GM19025 (cell line): Measurements from ENCODE around the gene GMDS.
"Not testable (repeated sequence)": the region's sequence is repeated elsewhere in the genome, so short reads cannot be mapped to it uniquely, and the experiment has no call there.

Source experiments
- ATAC-seq: cut with Tn5 transposase; IDR thresholded peaks from one replicate; pipeline ENCODE4 v1.9.1; 2021; ENCODE audit warnings: mild to moderate bottlenecking, low read depth, moderate library complexity; ENCODE audit not compliant: unreplicated experiment

Gene GMDS

DNA sequence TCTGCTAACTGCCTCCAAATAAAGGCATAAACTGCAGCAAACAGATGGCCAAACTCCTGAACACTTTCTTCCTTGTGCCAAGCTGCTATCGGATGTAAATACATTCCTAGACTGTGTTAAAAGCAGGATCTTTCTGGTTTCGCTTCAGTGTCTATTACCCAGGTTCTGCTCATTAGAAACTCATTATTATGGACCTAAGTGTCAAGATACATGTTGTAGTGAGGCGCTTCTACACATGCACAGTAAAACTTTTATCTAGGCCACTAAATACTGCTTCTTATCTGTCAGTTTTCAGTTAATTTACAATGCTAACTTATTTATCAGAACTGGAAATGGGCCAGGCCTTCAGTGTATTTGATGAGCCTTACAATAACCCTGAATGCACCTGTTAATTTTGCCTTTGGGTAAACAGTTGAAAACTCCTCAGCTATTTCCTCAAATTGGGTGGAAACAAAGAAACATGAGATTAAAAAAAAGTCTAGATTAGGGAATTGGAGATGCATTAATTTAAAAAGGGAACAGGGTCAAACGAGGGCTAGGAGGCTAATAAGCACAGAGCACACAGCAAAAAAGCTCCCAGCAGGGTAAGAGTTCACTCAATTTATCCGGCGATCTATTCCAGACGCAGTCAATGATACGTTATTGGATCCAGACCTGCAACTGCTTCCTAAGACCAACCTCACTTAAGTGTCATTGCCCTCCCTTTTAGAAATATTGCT, 395.1 kb downstream of the GMDS start:
- no peak for ATAC-seq

- no peak for ATAC-seq
These were observed 395.7 kb downstream of the GMDS start for GRCh38 chr6:1849691-1850090.

GRCh38 chr6:1848752-1849151, 396.7 kb downstream of the GMDS start:
- ATAC-seq = no peak

DNA sequence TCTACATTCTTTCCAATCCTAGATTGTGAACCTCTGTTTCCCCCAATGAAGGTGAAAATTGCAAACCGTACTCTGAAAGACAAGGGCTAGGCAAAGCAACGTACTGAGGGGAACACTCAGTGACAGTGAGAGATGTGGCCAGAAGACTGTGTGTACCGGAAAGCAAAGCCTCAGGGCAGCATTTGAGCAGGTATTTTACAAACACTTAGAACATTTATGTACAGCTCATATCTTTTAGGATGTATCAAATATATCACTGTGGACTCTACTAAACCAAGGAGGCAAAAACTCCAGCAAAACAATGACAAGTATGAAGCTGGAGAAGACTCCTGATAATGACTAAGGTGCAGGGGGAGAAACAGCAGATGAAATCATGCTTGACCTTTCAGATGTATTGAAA, 398.8 kb downstream of the GMDS start:
- ATAC-seq = no peak

DNA sequence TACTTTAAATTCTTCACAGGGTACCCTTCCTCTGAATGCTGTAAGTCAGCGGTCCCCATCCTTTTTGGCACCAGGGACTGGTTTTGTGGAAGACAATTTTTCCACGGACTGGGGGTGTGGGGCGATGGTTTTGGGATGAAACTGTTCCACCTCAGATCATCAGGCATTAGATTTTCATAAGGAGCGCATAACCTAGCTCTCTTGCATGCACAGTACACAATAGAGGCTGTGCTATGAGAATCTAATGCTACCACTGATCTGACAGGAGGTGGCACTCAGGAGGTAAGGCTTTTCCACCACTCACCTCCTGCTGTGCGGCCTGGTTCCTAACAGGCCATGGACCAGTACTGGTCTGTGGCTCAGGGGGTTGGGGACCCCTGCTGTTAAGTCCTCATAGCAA, 399.9 kb downstream of the GMDS start:
- not testable (repeated sequence) for ATAC-seq

DNA sequence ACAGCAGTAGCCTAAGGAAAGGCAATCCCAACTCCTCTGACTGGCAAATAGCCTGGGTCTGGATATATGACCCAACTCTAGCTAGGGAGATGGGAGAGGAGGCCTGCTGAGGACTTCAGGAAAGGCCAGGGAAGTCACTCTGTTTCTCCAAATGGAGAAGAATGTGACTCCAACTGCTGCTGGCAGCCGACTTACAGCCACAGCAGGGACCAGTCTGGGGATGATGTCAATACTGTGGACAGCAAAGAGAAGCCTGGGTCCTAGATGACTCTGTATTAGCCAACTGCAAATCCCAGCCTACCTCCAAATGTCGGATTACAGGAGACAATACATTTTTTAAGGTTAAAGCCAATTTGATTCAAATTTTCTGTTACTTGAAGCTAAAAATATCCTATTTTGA, 403.1 kb downstream of the GMDS start:
- ATAC-seq = no peak

DNA sequence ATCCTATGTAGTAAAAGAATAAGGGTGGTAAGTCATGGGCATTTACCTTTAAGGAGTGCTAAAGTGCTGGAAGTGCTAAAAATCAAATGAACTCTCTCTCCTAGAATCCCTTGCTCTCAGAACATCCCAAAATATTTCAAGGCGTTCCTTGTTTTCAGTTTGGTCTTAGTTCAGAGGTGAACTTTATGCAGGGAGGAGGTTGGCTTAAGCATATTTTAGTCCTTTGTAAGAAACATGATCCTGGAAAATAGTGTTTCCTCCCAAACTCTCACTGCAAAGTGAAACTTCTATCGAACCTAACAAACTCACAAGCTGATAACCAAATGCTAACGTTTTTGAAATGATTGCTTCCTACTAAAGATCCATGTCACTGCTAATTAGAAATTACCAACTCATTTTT, 404.3 kb downstream of the GMDS start:
- ATAC-seq = no peak

- no peak for ATAC-seq
These were observed 404.8 kb downstream of the GMDS start for GRCh38 chr6:1840491-1841121.

DNA sequence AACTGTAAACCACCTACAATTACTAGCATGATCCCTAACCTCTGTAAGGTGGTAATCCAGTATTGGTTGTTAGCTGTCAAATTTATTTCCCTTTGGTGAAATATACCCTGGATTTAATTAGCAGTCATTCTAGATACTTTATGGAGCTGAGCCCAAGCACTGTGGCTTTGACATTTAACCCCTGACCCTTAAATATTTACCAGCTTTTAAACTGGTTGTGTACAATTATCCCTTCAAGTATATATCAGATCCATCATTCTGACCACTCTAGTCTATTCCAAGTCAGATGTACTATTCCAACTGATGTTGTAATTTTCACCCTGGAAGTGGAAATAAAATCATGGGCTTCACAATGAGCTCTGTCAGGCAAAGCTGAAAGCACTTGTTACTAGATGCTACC, 406.0 kb downstream of the GMDS start:
- ATAC-seq = no peak

DNA sequence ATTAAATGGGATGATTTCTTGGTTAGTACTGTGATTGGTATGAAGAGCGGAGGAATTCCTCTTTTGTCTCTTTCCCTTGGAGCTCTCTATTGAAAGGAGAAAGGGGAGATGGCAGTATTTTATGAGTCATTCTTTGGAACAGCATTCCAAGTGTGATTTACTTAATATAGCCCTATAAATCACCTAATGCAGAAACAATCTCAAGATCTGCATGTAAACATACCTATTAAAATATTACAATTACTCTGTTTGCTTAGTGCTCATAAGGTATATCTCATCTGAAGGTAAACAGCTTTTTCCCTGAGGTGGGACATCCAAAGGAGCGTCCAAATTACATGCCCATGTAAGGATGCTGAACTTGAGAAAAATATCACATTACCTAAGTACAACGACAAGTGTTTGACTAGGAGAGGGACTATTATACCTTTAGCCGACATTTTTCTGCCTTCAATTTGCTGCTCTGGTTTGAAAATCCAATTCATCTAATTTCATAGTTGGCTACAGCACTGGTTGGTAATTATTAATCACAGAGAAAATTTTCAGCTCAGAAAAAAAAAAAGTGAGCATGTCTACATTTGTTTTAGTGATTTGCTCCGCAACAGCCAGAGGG, 406.7 kb downstream of the GMDS start:
- ATAC-seq = no peak

GRCh38 chr6:1837826-1838225, 407.6 kb downstream of the GMDS start:
- no peak for ATAC-seq

- ATAC-seq = no peak
These were observed 408.7 kb downstream of the GMDS start for GRCh38 chr6:1836690-1837089.

- ATAC-seq = no peak
These were observed 410.5 kb downstream of the GMDS start for GRCh38 chr6:1834646-1835516.

- no peak for ATAC-seq
These were observed 411.2 kb downstream of the GMDS start for GRCh38 chr6:1834207-1834606.

GRCh38 chr6:1832844-1833787, 412.3 kb downstream of the GMDS start:
- no peak for ATAC-seq

- no peak for ATAC-seq
These were observed 413.0 kb downstream of the GMDS start for GRCh38 chr6:1832358-1832757.

GRCh38 chr6:1827984-1828793, 417.2 kb downstream of the GMDS start:
- no peak for ATAC-seq

DNA sequence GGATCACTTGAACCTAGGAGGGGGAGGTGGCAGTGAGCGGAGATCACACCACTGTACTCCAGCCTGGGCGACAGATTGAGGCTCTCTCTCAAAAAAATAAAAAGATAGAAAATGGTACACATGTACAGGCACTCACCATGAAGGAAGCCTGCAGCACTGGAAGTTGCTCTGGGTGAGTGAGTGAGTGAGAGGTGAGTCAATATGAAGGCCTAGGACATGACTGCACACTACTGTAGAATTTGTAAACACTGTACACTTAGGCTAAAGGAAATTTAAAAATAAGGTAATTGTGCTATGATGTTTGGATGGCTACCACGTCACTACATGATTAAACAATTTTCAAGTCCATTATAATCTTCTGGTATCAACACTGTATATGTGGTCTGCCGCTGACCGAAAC, 419.5 kb downstream of the GMDS start:
- ATAC-seq = no peak

GRCh38 chr6:1825277-1825676, 420.1 kb downstream of the GMDS start:
- ATAC-seq = no peak
